Astrocyte of the cerebellum (primary cell): Measurements from ENCODE around the gene CTNND2.
A peak's percentile ranks its signal among the peaks of the same experiment; 100 is the strongest.

Experiments
- DNase-seq: peaks from one replicate; pipeline ENCODE4 v3.0.0-alpha.2; 2011; ENCODE audit warnings: low read depth
- H3K4me3 ChIP-seq: 2 replicates; pipeline ENCODE4 v1.5.1; 2011; ENCODE audit warnings: mild to moderate bottlenecking, low read depth, low read length, moderate library complexity
- CTCF ChIP-seq: IDR thresholded peaks from 2 replicates; pipeline ENCODE4 v1.5.1; 2012; ENCODE audit warnings: low read length, low read depth, moderate library complexity, mild to moderate bottlenecking; ENCODE audit errors: missing control alignments
- in situ Hi-C: cut with HindIII; loops from 2 replicates; pipeline ENCODE4 v1.10.0; 2017; ENCODE audit warnings: low sequenced_read_pairs

The CTNND2 gene

GRCh38 chr5:11222169-11222568, 682.1 kb downstream of the CTNND2 start:
- no peak for TF ChIP-seq CTCF
- H3K4me3 ChIP-seq = no peak overlapping the region
- in situ Hi-C loops = no loop called here
- no peak for DNase-seq

GRCh38 chr5:11214864-11215644, 689.2 kb downstream of the CTNND2 start:
- no peak overlapping the region for H3K4me3 ChIP-seq
- DNase-seq = no peak
- in situ Hi-C loops = no loop called here
- no peak for TF ChIP-seq CTCF

- no peak overlapping the region for H3K4me3 ChIP-seq
- in situ Hi-C loops = no loop called here
- no peak for TF ChIP-seq CTCF
- no peak for DNase-seq
These were observed 691.5 kb downstream of the CTNND2 start for GRCh38 chr5:11212706-11213105.

- no peak overlapping the region for H3K4me3 ChIP-seq
- no peak for DNase-seq
- in situ Hi-C loops = loop anchor here (25.0 kb wide), 1 partner anchor 335 kb away; no protein-coding TSS in a partner anchor
- TF ChIP-seq CTCF = no peak
These were observed 706.5 kb downstream of the CTNND2 start for GRCh38 chr5:11197726-11198125.

- in situ Hi-C loops = loop anchor here (25.0 kb wide), 1 partner anchor 329 kb away; no protein-coding TSS in a partner anchor
- TF ChIP-seq CTCF = no peak
- no peak for DNase-seq
- H3K4me3 ChIP-seq = no peak overlapping the region
These were observed 712.6 kb downstream of the CTNND2 start for GRCh38 chr5:11191673-11192072.

- peak; percentile 77 for TF ChIP-seq CTCF
- peak; percentile 48 for DNase-seq
- in situ Hi-C loops = loop anchor here (25.0 kb wide), 1 partner anchor 320 kb away; no protein-coding TSS in a partner anchor
- no peak overlapping the region for H3K4me3 ChIP-seq
These were observed 721.7 kb downstream of the CTNND2 start for GRCh38 chr5:11182441-11183080.
